ENCODE data around the gene PLD6. TPM values are rescaled to one million over a fixed set of nuclear protein-coding genes. Genes with fewer than 3 reads are reported as not detected.
A peak's percentile ranks its signal among the peaks of the same experiment; 100 is the strongest.

Gene PLD6
- total and polyA plus RNA-seq, 2 donors: 2.8 to 5.1 TPM

DNA sequence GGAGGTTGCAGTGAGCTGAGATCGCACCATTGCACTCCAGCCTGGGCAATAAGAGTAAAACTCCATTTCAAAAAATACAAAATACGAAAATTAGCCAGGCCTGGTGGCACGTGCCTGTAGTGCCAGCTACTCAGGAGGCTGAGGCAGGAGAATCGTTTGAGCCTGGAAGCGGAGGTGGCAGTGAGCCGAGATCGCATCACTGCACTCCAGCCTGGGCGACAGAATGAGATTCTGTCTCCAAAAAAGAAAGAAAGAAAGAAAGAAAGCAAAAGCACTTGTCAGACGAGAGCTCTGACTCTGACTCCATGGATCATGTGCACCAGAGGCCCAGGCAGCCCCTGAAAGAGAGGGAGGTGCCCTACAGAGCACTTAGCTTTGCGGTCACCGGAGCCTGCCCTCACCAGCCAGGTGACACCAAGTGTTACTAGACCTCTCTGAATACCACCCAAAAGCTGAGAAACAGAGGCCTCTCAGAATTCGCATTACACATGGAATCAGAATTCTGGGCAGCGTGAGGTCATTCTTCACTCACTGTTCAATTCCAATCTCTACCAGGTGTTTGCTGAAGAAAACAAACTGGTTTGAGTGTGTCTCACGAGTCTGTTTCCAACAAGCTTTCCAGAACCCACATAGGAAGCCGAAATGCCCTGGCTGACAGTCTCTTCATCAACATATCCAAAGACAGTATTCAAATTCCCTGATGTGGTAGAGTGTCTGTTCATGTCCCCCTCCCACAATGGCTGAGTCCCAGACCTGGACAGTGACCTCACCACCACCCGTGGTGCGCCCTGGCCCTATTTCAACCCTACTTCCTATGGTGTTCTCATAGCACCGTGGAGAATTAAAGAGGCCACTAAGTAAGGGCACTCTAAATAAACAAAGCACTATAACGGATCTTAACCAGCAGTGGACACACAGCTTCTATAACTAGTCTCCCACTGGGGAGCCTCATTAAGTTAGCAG, 29.4 kb upstream of the PLD6 start:
- Histone ChIP-seq H3K4me1 (ENCODE audit: insufficient read depth) (no peaks in the 10 kb centered on the region), H3K27ac (ENCODE audit: low read depth) (no peak overlapping the region), H3K4me3 (ENCODE audit: low read depth, low read length) (peak overlapping the region; percentile 89), H3K36me3 (ENCODE audit: insufficient read depth) (no peaks in the 10 kb centered on the region)
- 59% methylated on average over 19 of the region's 19 CpGs for WGBS
- DNase-seq (ENCODE audit: extremely low spot score): no peak

DNA sequence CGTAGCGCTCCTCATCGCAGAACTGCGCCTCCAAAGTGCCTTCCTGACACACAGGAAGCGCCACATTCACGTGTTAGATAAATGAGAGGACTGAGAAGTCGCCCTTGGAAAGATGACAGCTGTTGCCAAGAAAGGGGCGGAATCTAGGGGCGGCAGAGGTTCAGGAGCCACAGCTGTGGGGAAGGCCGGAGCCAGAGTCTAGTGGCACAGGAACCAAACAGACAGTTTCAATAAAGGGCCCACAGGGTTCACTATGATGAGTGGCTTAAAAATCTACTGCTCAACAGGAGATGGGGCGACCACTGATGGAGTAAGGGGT, 26.1 kb upstream of the PLD6 start:
- DNase-seq (ENCODE audit: extremely low spot score): no peak
- no peak overlapping the region for H3K27ac ChIP-seq (ENCODE audit: low read depth)
- peaks cover 2% of the 10 kb centered on the region for H3K36me3 ChIP-seq (ENCODE audit: insufficient read depth)
- H3K4me1 ChIP-seq (ENCODE audit: insufficient read depth): no peaks in the 10 kb centered on the region
- 81% methylated on average over 11 of the region's 11 CpGs for WGBS
- H3K4me3 ChIP-seq (ENCODE audit: low read depth, low read length): no peak overlapping the region

DNA sequence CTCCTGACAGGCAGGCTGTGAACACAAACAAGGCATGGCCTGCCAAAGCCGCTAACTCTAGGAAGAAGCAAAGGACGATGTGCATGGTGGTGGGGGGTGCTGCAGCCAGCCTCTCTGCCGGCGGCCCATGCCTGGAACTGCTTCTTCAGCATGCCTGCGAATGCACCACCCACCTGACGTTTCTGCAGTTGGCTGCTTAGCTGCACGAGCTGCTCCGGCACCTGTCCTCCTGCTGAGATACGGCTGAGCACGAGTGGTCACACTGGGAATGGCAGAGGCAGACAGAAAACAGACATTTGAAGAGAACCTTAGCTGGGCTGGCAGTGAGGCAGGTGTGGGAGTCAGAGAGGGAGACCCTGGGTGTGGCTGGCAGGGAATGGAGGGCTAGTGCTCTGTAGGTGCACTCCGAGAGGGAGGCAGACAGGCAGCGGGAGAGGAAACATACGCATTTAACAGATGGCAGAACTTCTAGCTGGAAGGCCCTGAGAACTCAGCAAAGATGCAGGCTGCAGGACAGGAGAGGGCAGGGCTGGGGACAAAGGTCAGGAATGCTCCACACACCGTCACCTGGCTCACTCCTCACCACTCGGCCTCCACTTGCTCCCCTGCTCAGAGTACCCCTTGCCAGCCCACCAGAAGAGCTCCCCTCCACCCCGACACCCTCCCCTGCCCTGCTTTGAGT, 25.6 kb upstream of the PLD6 start:
- peaks cover 2% of the 10 kb centered on the region for H3K36me3 ChIP-seq (ENCODE audit: insufficient read depth)

DNA sequence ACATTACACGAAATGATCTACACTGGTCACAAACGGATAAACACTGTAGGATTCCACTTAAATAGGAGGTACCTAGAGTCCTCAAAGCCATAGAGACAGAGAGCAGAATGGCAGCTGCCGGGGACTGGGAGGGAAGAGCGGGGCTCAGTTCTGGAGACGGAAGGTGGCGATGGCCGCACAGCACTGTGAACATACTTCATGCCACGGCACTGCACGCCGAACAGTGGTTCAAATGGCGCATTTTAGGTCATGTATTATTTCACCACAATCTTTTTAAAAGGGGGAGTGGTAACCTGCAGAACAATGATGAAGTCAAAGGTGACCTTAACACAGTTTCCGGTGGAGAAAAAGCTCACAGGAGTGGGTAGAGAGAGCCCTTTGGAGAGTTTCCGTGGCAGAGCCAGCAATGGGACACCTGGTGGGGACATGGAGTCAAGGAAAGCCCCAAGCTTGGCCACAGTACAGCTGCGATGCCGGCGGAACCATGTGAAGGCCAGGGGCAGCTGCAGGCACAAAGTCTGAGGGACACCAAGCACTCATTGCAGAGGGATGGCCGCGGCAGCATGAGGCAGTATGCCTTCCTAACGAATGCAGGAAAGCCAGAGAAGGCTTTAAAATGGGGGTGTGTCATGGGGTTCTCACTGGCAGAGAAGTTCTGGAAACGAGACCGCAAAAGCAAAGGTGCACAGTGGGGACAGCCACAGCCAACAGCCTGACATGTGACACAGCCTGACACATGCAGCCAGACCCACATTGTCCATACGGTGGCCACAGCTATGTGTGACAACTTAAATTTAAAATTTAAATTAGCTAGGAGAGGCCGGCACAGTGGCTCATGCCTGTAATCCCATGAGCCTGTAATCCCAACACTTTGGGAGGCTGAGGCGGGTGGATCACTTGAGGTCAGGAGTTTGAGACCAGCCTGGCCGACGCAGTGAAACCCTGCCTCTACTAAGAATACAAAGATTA, 23.6 kb upstream of the PLD6 start:
- no peaks in the 10 kb centered on the region for H3K4me1 ChIP-seq (ENCODE audit: insufficient read depth)
- no peak overlapping the region for H3K4me3 ChIP-seq (ENCODE audit: low read depth, low read length)
- no peak overlapping the region for H3K27ac ChIP-seq (ENCODE audit: low read depth)
- DNase-seq (ENCODE audit: extremely low spot score): no peak
- H3K36me3 ChIP-seq (ENCODE audit: insufficient read depth): peaks cover 4% of the 10 kb centered on the region
- WGBS: 91% methylated on average over 26 of the region's 26 CpGs

More for the DNA sequence above, 25.6 kb upstream of the PLD6 start:
- DNase-seq (ENCODE audit: extremely low spot score): no peak
- no peak overlapping the region for H3K27ac ChIP-seq (ENCODE audit: low read depth)
- WGBS: 84% methylated on average over 16 of the region's 16 CpGs
- H3K4me1 ChIP-seq (ENCODE audit: insufficient read depth): no peaks in the 10 kb centered on the region
- no peak overlapping the region for H3K4me3 ChIP-seq (ENCODE audit: low read depth, low read length)

DNA sequence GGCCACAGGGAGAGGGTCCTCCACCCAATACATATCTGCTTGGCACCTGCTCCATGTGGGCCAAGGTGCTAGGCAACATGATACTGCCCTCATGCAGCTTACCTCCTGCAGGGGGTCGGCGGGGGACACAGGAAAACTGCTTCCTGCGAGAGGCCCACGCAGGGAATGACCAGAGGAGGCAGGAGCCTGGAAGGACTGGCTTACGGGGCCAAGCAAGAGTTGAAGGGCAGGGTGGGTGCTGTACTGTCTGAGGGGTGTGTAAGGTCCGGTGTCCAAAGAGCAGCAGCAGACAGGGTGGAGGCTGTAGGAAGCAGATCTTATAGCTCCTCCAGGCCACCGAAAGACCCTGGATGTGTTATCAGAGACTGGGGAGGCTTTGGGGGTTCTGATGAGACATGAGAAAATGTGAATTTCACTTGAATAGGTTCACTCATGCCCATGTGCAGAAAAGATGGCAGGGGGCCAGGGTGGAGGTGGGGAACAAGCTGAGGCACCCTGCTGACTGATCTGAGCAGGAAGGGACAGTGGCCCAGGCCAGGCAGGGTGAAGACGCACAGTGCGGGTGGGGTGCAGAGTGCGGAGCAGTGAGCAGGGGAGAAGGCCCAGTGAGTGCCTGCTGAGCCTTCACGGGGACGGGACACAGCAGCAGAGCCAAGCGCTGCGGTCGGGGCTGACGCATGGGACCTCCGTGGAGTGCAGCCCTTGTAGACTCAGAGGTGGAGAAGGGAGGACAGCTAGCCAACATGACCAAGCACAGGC, 22.6 kb upstream of the PLD6 start:
- H3K4me3 ChIP-seq (ENCODE audit: low read depth, low read length): no peak overlapping the region
- H3K36me3 ChIP-seq (ENCODE audit: insufficient read depth): peaks cover 5% of the 10 kb centered on the region
- H3K4me1 ChIP-seq (ENCODE audit: insufficient read depth): no peaks in the 10 kb centered on the region
- WGBS: 91% methylated on average over 17 of the region's 17 CpGs
- no peak for DNase-seq (ENCODE audit: extremely low spot score)
- H3K27ac ChIP-seq (ENCODE audit: low read depth): no peak overlapping the region

DNA sequence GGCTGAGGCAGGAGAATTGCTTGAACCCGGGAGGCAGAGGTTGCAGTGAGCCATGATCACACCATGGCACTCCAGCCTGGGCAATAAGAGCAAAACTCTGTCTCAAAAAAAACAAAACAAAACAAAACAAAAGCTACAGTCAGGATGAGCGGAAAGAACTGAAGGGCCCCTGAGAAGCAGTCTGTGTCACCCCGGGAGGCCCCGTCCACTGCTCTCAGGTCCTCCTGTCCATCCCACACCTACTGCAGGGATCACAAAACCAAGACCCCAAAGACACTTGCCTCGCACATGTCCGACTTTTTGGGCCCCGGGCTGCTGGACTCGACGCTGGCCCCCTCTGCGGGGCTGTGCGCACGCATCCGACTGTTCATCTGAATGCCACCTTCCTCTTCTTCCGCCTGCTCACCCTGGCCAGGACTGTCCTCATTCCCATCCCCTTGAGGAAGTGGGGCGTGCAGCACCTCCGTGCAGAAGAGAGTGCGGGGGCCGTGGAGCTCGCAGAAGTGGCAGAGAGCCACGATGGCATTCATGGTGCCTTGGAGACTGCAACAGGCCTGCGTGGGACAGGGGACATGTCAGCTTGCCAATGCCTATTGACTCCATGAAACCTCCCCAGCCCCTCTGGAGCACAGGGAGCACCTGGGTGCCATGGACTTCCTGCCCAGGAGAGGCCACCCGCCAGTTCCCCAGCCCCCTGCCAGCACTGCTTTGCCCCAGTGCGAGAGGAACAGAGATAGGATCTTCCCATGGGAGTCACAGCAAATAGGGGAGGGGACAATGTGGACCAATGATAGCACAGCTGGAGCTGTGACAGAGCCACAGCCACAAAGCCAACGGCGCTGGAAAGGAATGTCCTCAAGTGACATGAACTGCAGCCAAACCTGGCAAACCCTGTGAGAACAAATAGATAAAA, 21.7 kb upstream of the PLD6 start:
- no peak for DNase-seq (ENCODE audit: extremely low spot score)
- 91% methylated on average over 25 of the region's 25 CpGs for WGBS
- H3K4me1 ChIP-seq (ENCODE audit: insufficient read depth): no peaks in the 10 kb centered on the region
- no peak overlapping the region for H3K27ac ChIP-seq (ENCODE audit: low read depth)
- no peak overlapping the region for H3K4me3 ChIP-seq (ENCODE audit: low read depth, low read length)
- peaks cover 8% of the 10 kb centered on the region for H3K36me3 ChIP-seq (ENCODE audit: insufficient read depth)

DNA sequence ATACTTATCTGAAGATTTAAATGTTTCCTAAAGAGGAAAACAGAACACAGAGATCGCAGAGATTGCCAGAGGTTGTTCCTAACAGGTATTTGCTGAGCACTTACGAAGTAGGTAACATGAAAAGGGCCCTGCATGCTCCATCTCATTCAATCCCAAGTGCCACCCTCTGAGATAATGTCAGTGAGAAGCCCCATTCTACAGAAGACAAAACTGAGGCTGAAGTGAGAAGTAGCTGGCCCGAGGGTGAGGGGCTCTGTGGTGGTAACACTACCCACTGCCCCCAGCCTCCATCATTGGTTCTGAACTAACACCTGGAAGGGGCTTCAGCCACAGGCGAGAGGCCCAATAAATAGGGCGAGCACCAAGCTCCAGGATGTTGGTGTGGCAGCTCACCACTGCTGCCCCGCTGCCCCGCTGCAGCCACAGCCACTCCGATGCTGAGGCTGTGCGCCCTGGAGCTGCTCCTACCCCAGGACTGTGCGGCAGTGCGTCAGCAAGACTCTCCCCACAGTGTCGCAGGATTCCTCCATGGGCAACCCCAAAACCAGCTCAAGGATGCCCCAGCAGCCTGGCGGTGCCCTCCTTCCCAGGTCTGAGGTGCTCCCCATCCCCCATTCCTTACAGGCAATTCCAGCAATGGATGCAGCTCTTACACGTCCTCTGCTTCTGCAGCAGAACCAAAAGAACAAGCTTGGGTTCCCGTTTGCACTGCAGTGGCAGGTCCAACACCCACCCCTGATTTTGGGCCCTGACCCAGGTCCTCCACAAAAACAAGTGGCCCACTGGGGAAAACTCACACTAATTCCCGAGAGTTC, 20.5 kb upstream of the PLD6 start:
- no peak for DNase-seq (ENCODE audit: extremely low spot score)
- Histone ChIP-seq H3K36me3 (ENCODE audit: insufficient read depth) (peaks cover 10% of the 10 kb centered on the region), H3K4me1 (ENCODE audit: insufficient read depth) (no peaks in the 10 kb centered on the region), H3K4me3 (ENCODE audit: low read depth, low read length) (no peak overlapping the region), H3K27ac (ENCODE audit: low read depth) (no peak overlapping the region)
- WGBS: 94% methylated on average over 16 of the region's 16 CpGs

DNA sequence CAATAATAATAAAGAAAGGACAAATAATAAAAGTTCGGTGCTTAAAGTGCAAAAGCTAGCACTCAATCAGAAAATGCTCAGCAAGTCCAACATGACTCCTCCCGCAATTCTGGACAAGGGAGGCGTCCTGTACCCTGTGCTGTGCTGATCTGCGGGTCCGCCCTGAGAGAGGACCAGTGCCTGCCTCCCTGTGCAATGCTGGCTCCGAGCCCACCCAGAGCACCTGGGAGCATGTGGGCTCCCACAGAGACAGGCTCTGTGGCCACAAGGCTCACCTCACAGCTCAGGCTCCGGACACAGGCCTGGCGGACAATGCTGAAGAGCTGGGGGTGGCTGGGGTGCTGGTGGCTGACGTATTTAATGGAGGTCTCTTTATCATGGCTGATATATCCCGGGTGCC, 19.8 kb upstream of the PLD6 start:
- Histone ChIP-seq H3K36me3 (ENCODE audit: insufficient read depth) (peaks cover 14% of the 10 kb centered on the region), H3K4me3 (ENCODE audit: low read depth, low read length) (no peak overlapping the region), H3K27ac (ENCODE audit: low read depth) (no peak overlapping the region), H3K4me1 (ENCODE audit: insufficient read depth) (no peaks in the 10 kb centered on the region)
- no peak for DNase-seq (ENCODE audit: extremely low spot score)
- 95% methylated on average over 10 of the region's 10 CpGs for WGBS

DNA sequence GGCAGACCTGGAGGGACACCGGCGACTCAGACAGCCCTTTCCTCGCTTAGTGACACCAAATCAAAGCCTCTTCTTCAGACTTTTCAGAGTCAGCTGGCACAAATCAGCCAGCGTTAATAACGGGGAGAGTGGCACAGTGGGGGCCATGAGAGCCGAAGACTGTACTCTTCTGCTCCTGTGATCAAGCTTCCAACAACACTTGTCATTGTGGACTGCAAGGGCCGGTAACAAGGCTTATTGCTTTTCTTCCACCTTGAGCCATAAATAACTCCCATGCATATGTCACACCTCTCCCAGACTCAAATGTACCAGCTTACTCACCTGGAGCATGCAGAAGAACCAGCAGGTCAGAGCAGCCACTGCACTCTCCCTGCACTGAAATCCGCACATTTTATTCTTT, 18.0 kb upstream of the PLD6 start:
- 85% methylated on average over 8 of the region's 8 CpGs for WGBS
- Histone ChIP-seq H3K36me3 (ENCODE audit: insufficient read depth) (peaks cover 12% of the 10 kb centered on the region), H3K4me1 (ENCODE audit: insufficient read depth) (no peaks in the 10 kb centered on the region), H3K4me3 (ENCODE audit: low read depth, low read length) (no peak overlapping the region), H3K27ac (ENCODE audit: low read depth) (no peak overlapping the region)
- no peak for DNase-seq (ENCODE audit: extremely low spot score)

DNA sequence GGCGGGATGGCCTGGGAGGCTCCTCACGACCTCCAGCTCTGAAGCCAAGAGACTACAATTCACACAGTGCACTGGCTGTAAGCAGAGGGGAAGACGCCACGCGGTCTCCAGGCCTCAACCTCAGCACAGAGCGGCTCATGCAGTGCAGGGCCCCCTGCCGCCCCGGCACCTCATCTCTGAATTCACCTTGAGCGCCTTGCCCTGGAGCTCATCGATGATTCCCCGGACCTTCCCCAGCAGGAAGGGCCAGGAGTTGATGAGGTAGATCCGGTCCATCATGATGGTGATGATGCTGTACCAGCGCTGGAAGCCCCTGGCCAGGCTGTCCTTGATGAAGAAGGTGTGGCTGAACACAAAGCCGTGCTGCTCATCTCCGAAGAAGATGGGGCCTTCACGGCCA, 17.6 kb upstream of the PLD6 start:
- no peak overlapping the region for H3K27ac ChIP-seq (ENCODE audit: low read depth)
- WGBS: 96% methylated on average over 16 of the region's 16 CpGs
- no peak for DNase-seq (ENCODE audit: extremely low spot score)
- peaks cover 12% of the 10 kb centered on the region for H3K36me3 ChIP-seq (ENCODE audit: insufficient read depth)
- H3K4me3 ChIP-seq (ENCODE audit: low read depth, low read length): no peak overlapping the region
- no peaks in the 10 kb centered on the region for H3K4me1 ChIP-seq (ENCODE audit: insufficient read depth)

DNA sequence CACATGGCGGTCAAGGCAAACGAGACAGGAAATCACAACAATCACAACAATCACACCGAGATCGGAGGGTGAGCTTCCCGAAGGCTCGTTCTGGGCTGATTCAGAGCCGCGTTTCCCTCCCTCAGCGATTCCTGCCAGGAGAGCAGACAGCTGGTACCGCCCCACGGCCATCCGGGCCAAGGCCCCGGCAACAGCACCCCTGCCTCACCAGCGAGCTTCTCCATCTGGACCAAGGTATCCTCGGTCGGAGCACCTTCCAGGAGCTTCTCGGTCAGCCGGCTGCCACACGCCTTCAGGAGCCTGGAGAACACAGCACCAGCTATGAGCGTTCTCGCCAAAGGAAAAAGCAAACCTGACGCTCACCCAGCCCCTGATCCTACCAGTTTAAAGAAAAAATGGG, 15.2 kb upstream of the PLD6 start:
- Histone ChIP-seq H3K27ac (ENCODE audit: low read depth) (no peak overlapping the region), H3K36me3 (ENCODE audit: insufficient read depth) (peaks cover 10% of the 10 kb centered on the region), H3K4me3 (ENCODE audit: low read depth, low read length) (no peak overlapping the region), H3K4me1 (ENCODE audit: insufficient read depth) (no peaks in the 10 kb centered on the region)
- DNase-seq (ENCODE audit: extremely low spot score): no peak
- 95% methylated on average over 22 of the region's 22 CpGs for WGBS

Measured in urinary bladder (tissue), 4 donors.